ENCODE data around the gene MLLT10.
"Not testable (repeated sequence)": the region's sequence is repeated elsewhere in the genome, so short reads cannot be mapped to it uniquely, and the experiment has no call there.

MLLT10 gene

GRCh38 chr10:21532694-21533466 lies 1.2 kb upstream of the MLLT10 start:
- DNase-seq (ENCODE audit: low read depth): no peak
- TF ChIP-seq, protein P1, sequence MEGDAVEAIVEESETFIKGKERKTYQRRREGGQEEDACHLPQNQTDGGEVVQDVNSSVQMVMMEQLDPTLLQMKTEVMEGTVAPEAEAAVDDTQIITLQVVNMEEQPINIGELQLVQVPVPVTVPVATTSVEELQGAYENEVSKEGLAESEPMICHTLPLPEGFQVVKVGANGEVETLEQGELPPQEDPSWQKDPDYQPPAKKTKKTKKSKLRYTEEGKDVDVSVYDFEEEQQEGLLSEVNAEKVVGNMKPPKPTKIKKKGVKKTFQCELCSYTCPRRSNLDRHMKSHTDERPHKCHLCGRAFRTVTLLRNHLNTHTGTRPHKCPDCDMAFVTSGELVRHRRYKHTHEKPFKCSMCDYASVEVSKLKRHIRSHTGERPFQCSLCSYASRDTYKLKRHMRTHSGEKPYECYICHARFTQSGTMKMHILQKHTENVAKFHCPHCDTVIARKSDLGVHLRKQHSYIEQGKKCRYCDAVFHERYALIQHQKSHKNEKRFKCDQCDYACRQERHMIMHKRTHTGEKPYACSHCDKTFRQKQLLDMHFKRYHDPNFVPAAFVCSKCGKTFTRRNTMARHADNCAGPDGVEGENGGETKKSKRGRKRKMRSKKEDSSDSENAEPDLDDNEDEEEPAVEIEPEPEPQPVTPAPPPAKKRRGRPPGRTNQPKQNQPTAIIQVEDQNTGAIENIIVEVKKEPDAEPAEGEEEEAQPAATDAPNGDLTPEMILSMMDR (IDR thresholded peaks at IDR 0.05; ENCODE audit: control insufficient read depth, extremely low read depth, insufficient read depth): no peak
- H3K4me3 ChIP-seq (ENCODE audit: low read depth, low read length): peak overlapping the region; percentile 55

DNA sequence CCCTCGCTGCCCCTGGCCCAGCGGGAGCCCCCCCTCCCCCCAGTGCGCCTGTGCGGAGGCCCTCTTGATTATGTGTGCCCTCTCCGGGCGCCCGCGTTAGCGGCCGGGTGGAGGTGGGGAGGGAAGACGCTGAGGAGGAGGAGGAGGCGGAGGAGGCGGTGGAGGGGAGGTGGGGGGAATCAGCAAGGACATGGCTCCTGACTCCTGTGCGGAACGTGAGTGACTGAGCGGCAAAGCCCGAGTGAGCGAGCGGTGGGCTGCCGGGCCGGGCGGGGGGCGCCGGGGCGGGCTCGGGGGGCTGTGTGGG lies 201 bp downstream of the MLLT10 start:
- peak overlapping the region; percentile 64 for H3K4me3 ChIP-seq (ENCODE audit: low read depth, low read length)
- DNase-seq (ENCODE audit: low read depth): no peak
- TF ChIP-seq, protein P1 (IDR thresholded peaks at IDR 0.05; ENCODE audit: control insufficient read depth, extremely low read depth, insufficient read depth): no peak

DNA sequence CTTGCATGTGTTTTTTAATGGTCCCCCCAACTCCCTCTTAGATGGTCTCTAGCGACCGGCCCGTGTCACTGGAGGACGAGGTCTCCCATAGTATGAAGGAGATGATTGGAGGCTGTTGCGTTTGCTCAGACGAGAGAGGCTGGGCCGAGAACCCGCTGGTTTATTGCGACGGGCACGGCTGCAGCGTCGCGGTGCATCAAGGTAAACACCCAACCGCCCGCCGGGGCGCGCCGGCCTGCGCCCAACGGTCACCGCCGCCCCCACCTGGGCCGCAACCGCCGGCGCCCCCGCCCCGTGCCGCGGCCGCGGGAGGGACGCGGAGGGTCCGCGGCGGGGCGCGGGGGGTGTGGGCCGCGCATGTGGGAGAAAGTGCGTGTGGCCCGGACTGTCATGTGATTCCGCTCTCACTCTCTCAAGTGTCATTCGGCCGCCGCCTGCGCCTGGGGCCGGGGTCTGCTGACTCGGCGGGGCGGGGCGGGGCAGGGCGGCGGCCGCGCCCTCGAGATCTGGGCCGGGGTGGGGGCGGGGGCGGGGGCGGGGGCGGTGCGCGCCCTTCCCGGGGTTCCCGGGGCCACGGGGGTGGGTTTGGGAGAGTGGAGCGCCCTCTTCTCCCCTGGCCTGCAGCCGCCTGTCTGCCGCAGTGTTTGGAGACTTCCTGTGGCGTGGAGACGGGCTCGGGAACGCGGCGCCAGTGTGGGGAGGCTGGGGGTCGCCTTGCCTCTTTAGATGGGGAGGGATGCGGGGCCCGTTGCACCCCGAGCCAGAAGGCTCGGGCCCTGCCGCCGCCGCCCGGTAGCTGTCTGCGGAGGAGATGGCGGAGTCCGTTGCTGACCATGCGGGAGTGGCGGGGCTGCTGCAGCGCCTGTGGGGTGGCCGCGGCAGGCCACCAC lies 817 bp downstream of the MLLT10 start:
- TF ChIP-seq, protein P1 (IDR thresholded peaks at IDR 0.05; ENCODE audit: control insufficient read depth, extremely low read depth, insufficient read depth): no peak
- DNase-seq (ENCODE audit: low read depth): no peak
- H3K4me3 ChIP-seq (ENCODE audit: low read depth, low read length): peak overlapping the region; percentile 64

GRCh38 chr10:21535494-21535965 lies 1.5 kb downstream of the MLLT10 start:
- peak overlapping the region; percentile 64 for H3K4me3 ChIP-seq (ENCODE audit: low read depth, low read length)
- DNase-seq (ENCODE audit: low read depth): no peak
- TF ChIP-seq, protein P1 (IDR thresholded peaks at IDR 0.05; ENCODE audit: control insufficient read depth, extremely low read depth, insufficient read depth): no peak

GRCh38 chr10:21535976-21536375 lies 1.9 kb downstream of the MLLT10 start:
- not testable (repeated sequence) for DNase-seq (ENCODE audit: low read depth); H3K4me3 ChIP-seq (ENCODE audit: low read depth, low read length)

GRCh38 chr10:21536874-21537273 lies 2.8 kb downstream of the MLLT10 start:
- TF ChIP-seq, protein P1 (IDR thresholded peaks at IDR 0.05; ENCODE audit: control insufficient read depth, extremely low read depth, insufficient read depth): no peak
- no peak for DNase-seq (ENCODE audit: low read depth)
- H3K4me3 ChIP-seq (ENCODE audit: low read depth, low read length): no peak overlapping the region

- DNase-seq (ENCODE audit: low read depth); H3K4me3 ChIP-seq (ENCODE audit: low read depth, low read length): not testable (repeated sequence)
Observed at GRCh38 chr10:21540701-21541100, 6.7 kb downstream of the MLLT10 start.

All from LNCaP clone FGC (cell line).